HCT116 (cell line): ENCODE data around the gene CATSPERD.

ENCODE experiments used
- ATF3 ChIP-seq: IDR thresholded peaks from 2 replicates; pipeline ENCODE4 v1.6.1; 2012
- EZH2 ChIP-seq: fragments of 200-600 bp; sonication (generic); IDR thresholded peaks from 2 replicates; pipeline ENCODE4 v1.6.1; 2017; ENCODE audit warnings: antibody characterized with exemption, mixed run types
- EZH2phosphoT487 ChIP-seq: fragments of 200-600 bp; IDR thresholded peaks from 2 replicates; pipeline ENCODE4 v1.6.1; 2018; ENCODE audit warnings: antibody characterized with exemption, borderline replicate concordance
- POLR2A ChIP-seq: IDR thresholded peaks from 2 replicates; pipeline ENCODE4 v1.7.0; 2011; ENCODE audit warnings: borderline replicate concordance; ENCODE audit not compliant: insufficient read depth, insufficient read length; ENCODE audit errors: extremely low read depth
- SRF ChIP-seq: IDR thresholded peaks from 2 replicates; pipeline ENCODE4 v1.6.1; 2012; ENCODE audit warnings: low read depth
- TF ChIP-seq, protein P1 (sequence below): IDR thresholded peaks from 2 replicates; pipeline ENCODE4 v1.6.1; 2012
- TF ChIP-seq, protein P2 (sequence below): IDR thresholded peaks from 2 replicates; pipeline ENCODE4 v1.6.1; 2012; ENCODE audit warnings: low read depth

GRCh38 chr19:5727453-5728050 lies 7.1 kb downstream of the CATSPERD start:
- TF ChIP-seq SRF (no peak), POLR2A (no peak), EZH2 (no peak), ATF3 (no peak), EZH2phosphoT487 (no peak)
- TF ChIP-seq, protein P1, sequence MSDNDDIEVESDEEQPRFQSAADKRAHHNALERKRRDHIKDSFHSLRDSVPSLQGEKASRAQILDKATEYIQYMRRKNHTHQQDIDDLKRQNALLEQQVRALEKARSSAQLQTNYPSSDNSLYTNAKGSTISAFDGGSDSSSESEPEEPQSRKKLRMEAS = no peak
- TF ChIP-seq, protein P2, sequence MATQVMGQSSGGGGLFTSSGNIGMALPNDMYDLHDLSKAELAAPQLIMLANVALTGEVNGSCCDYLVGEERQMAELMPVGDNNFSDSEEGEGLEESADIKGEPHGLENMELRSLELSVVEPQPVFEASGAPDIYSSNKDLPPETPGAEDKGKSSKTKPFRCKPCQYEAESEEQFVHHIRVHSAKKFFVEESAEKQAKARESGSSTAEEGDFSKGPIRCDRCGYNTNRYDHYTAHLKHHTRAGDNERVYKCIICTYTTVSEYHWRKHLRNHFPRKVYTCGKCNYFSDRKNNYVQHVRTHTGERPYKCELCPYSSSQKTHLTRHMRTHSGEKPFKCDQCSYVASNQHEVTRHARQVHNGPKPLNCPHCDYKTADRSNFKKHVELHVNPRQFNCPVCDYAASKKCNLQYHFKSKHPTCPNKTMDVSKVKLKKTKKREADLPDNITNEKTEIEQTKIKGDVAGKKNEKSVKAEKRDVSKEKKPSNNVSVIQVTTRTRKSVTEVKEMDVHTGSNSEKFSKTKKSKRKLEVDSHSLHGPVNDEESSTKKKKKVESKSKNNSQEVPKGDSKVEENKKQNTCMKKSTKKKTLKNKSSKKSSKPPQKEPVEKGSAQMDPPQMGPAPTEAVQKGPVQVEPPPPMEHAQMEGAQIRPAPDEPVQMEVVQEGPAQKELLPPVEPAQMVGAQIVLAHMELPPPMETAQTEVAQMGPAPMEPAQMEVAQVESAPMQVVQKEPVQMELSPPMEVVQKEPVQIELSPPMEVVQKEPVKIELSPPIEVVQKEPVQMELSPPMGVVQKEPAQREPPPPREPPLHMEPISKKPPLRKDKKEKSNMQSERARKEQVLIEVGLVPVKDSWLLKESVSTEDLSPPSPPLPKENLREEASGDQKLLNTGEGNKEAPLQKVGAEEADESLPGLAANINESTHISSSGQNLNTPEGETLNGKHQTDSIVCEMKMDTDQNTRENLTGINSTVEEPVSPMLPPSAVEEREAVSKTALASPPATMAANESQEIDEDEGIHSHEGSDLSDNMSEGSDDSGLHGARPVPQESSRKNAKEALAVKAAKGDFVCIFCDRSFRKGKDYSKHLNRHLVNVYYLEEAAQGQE = no peak
